Activated CD4-positive, CD25-positive, alpha-beta regulatory T cell (primary cell): ENCODE data around the gene RBM20.
A peak's percentile ranks its signal among the peaks of the same experiment; 100 is the strongest.
"Not testable (repeated sequence)": the region's sequence is repeated elsewhere in the genome, so short reads cannot be mapped to it uniquely, and the experiment has no call there.

Experiments used
- DNase-seq, 4 experiments: peaks; one replicate each; lab custom pipeline; 2025; lab: John Stamatoyannopoulos, UW

Gene RBM20

GRCh38 chr10:110764793-110765512 lies 120.8 kb downstream of the RBM20 start:
- no peak for DNase-seq

- DNase-seq, result no peak
Measured at GRCh38 chr10:110765513-110766319, 121.6 kb downstream of the RBM20 start.

- DNase-seq, result not testable (repeated sequence)
Measured at GRCh38 chr10:110767601-110768000, 123.5 kb downstream of the RBM20 start.

GRCh38 chr10:110770243-110770642 lies 126.1 kb downstream of the RBM20 start:
- DNase-seq, result no peak

- no peak for DNase-seq
Measured at GRCh38 chr10:110771486-110771885, 127.3 kb downstream of the RBM20 start.

- DNase-seq, result no peak
Measured at GRCh38 chr10:110771991-110772390, 127.9 kb downstream of the RBM20 start.

- DNase-seq, result no peak
Measured at GRCh38 chr10:110772454-110773025, 128.4 kb downstream of the RBM20 start.

- DNase-seq, result no peak
Measured at GRCh38 chr10:110773693-110774068, 129.5 kb downstream of the RBM20 start.

GRCh38 chr10:110774069-110775019 lies 130.2 kb downstream of the RBM20 start:
- peak in 1 of 4 experiments; percentile 7 for DNase-seq

GRCh38 chr10:110775020-110775375 lies 130.9 kb downstream of the RBM20 start:
- no peak for DNase-seq

GRCh38 chr10:110775406-110775805 lies 131.3 kb downstream of the RBM20 start:
- no peak for DNase-seq

- no peak for DNase-seq
Measured at GRCh38 chr10:110777017-110777416, 132.9 kb downstream of the RBM20 start.

GRCh38 chr10:110777661-110778060 lies 133.5 kb downstream of the RBM20 start:
- no peak for DNase-seq

GRCh38 chr10:110778211-110778610 lies 134.1 kb downstream of the RBM20 start:
- no peak for DNase-seq

GRCh38 chr10:110779489-110779888 lies 135.4 kb downstream of the RBM20 start:
- no peak for DNase-seq

- DNase-seq, result no peak
Measured at GRCh38 chr10:110780704-110781103, 136.6 kb downstream of the RBM20 start.

GRCh38 chr10:110781139-110781538 lies 137.0 kb downstream of the RBM20 start:
- no peak for DNase-seq

GRCh38 chr10:110782616-110783015 lies 138.5 kb downstream of the RBM20 start:
- DNase-seq, result no peak

- DNase-seq, result peak; percentile 27 to 44 (median 34)
Measured at GRCh38 chr10:110783509-110784107, 139.5 kb downstream of the RBM20 start.

GRCh38 chr10:110784198-110784597 lies 140.1 kb downstream of the RBM20 start:
- DNase-seq, result no peak

- no peak for DNase-seq
Measured at GRCh38 chr10:110786172-110786571, 142.0 kb downstream of the RBM20 start.
